Liver (tissue), 9 donors: ENCODE results near the gene TMEM255B. TPM values are rescaled to one million over a fixed set of nuclear protein-coding genes. Genes with fewer than 3 reads are reported as not detected.

Experiments used
- DNase-seq: peaks from one replicate; pipeline ENCODE4 v3.0.0-alpha.2; 2017; ENCODE audit warnings: low spot score
- H3K27ac ChIP-seq, 2 donors: one replicate each; pipeline ENCODE4 v1.7.0; 2013; ENCODE audit warnings: inconsistent platforms in 2 of 2, low read length in 2 of 2, control low read depth in 1 of 2, low read depth in 1 of 2, mild to moderate bottlenecking in 1 of 2
- H3K27me3 ChIP-seq, 4 donors: one replicate each; pipeline versions ENCODE4 v1.6.1 to v1.7.0; 2013; ENCODE audit warnings: low read length in 3 of 4, inconsistent platforms in 1 of 4, mild to moderate bottlenecking in 1 of 4, moderate library complexity in 1 of 4; ENCODE audit not compliant: control insufficient read depth in 4 of 4, insufficient read depth in 4 of 4
- H3K36me3 ChIP-seq, 4 donors: one replicate each; pipeline versions ENCODE4 v1.6.1 to v1.7.0; 2013; ENCODE audit warnings: low read length in 3 of 4, mild to moderate bottlenecking in 3 of 4, low read depth in 1 of 4, moderate library complexity in 1 of 4; ENCODE audit not compliant: control insufficient read depth in 4 of 4, insufficient read depth in 3 of 4
- H3K4me1 ChIP-seq, 4 donors: one replicate each; pipeline versions ENCODE4 v1.6.1 to v1.7.0; 2013; ENCODE audit warnings: low read length in 3 of 4, mild to moderate bottlenecking in 3 of 4, moderate library complexity in 1 of 4; ENCODE audit not compliant: control insufficient read depth in 4 of 4, insufficient read depth in 4 of 4
- H3K4me3 ChIP-seq, 3 donors: one replicate each; pipeline versions ENCODE4 v1.6.1 to v1.7.0; 2013; ENCODE audit warnings: low read length in 3 of 3, control low read depth in 1 of 3, low read depth in 1 of 3, mild to moderate bottlenecking in 1 of 3
- H3K9ac ChIP-seq, 2 donors: one replicate each; pipeline ENCODE4 v1.7.0; 2013; ENCODE audit warnings: low read length in 2 of 2, mild to moderate bottlenecking in 2 of 2, moderate library complexity in 2 of 2, control low read depth in 1 of 2, low read depth in 1 of 2
- H3K9me3 ChIP-seq, 4 donors: one replicate each; pipeline versions ENCODE4 v1.6.1 to v1.7.0; 2013; ENCODE audit warnings: low read length in 3 of 4; ENCODE audit not compliant: control insufficient read depth in 4 of 4
- EGR1 ChIP-seq, 2 donors: IDR thresholded peaks; 2 replicates each; pipeline ENCODE4 v1.6.1; 2016 to 2018; ENCODE audit warnings: antibody characterized with exemption in 2 of 2, low read depth in 2 of 2
- FOXA2 ChIP-seq: IDR thresholded peaks from 2 replicates; pipeline ENCODE4 v1.6.1; 2016; ENCODE audit warnings: antibody characterized with exemption
- GABPA ChIP-seq, 2 donors: IDR thresholded peaks in 1 of 2; conservative IDR thresholded peaks in 1 of 2; 2 replicates each; pipeline ENCODE4 v1.6.1; 2016; ENCODE audit warnings: antibody characterized with exemption in 2 of 2, mild to moderate bottlenecking in 1 of 2, moderate library complexity in 1 of 2
- HNF4A ChIP-seq, 2 donors: conservative IDR thresholded peaks; 2 replicates each; pipeline ENCODE4 v1.6.1; 2016; ENCODE audit warnings: antibody characterized with exemption in 2 of 2, mild to moderate bottlenecking in 2 of 2
- HNF4G ChIP-seq: IDR thresholded peaks from 2 replicates; pipeline ENCODE4 v1.6.1; 2016; ENCODE audit warnings: antibody characterized with exemption
- JUND ChIP-seq, 2 donors: IDR thresholded peaks; 2 replicates each; pipeline ENCODE4 v1.6.1; 2016; ENCODE audit warnings: antibody characterized with exemption in 2 of 2
- NR2F2 ChIP-seq: IDR thresholded peaks from 2 replicates; pipeline ENCODE4 v1.6.1; 2016; ENCODE audit warnings: antibody characterized with exemption
- RAD21 ChIP-seq, 2 donors: IDR thresholded peaks; 2 replicates each; pipeline ENCODE4 v1.6.1; 2016; ENCODE audit warnings: antibody characterized with exemption in 2 of 2, mild to moderate bottlenecking in 2 of 2
- RXRA ChIP-seq, 2 donors: IDR thresholded peaks; 2 replicates each; pipeline ENCODE4 v1.6.1; 2017 to 2018; ENCODE audit warnings: antibody characterized with exemption in 2 of 2, mild to moderate bottlenecking in 1 of 2
- SP1 ChIP-seq: IDR thresholded peaks from 2 replicates; pipeline ENCODE4 v1.6.1; 2018; ENCODE audit warnings: antibody characterized with exemption, mild to moderate bottlenecking
- TAF1 ChIP-seq: conservative IDR thresholded peaks from 2 replicates; pipeline ENCODE4 v1.6.1; 2016; ENCODE audit warnings: antibody characterized with exemption, mild to moderate bottlenecking
- YY1 ChIP-seq: IDR thresholded peaks from 2 replicates; pipeline ENCODE4 v1.6.1; 2016; ENCODE audit warnings: antibody characterized with exemption, mild to moderate bottlenecking
- WGBS: extraction: QIAGEN DNeasy Blood & Tissue Kit; methylation state at CpG from one replicate; pipeline ENCODE4 v1.1.7; 2013; 5-methylcytosine and 5-hydroxymethylcytosine counted together
- polyA plus RNA-seq, 2 donors: library from polyadenylated mRNA; stranded (reverse) in 1 of 2; unstranded in 1 of 2; fragments of 200-250 nt in 1 of 2; fragments of >200 nt in 1 of 2; fragmentation: Nextera tagmentation in 1 of 2; extraction: Ambion mirVana in 1 of 2; gene quantifications; one replicate each; pipeline versions ENCODE4 v1.2.1 to v1.2.3, GENCODE V29; 2013 to 2015
- total RNA-seq, 2 donors: library from RNA; depleted of rRNA; stranded (reverse); fragments of >200 nt; gene quantifications; one replicate each; pipeline ENCODE4 v1.2.3, GENCODE V29; 2014
- TF ChIP-seq, protein P1 (sequence below): IDR thresholded peaks from 2 replicates; pipeline ENCODE4 v1.6.1; 2016; ENCODE audit warnings: antibody characterized with exemption
- TF ChIP-seq, protein P2 (sequence below): IDR thresholded peaks from 2 replicates; pipeline ENCODE4 v1.6.1; 2016; ENCODE audit warnings: antibody characterized with exemption, mild to moderate bottlenecking
- TF ChIP-seq, protein P3 (sequence below): IDR thresholded peaks from 2 replicates; pipeline ENCODE4 v1.6.1; 2016; ENCODE audit warnings: antibody characterized with exemption
- TF ChIP-seq, protein P4 (sequence below): fragments of 150-350 bp; IDR thresholded peaks from 2 replicates; pipeline ENCODE4 v1.5.1; 2017; ENCODE audit warnings: improper control_type of control experiment, low read depth, low read length; ENCODE audit not compliant: missing input control
- TF ChIP-seq, protein P5 (sequence below): IDR thresholded peaks from 2 replicates; pipeline ENCODE4 v1.6.1; 2016; ENCODE audit warnings: antibody characterized with exemption
- donor health status: healthy.
- donor health status: healthy.
- donor health status: healthy.
- donor health status: healthy.
- donor health status: healthy.

Gene TMEM255B
- total and polyA plus RNA-seq, 4 donors: 0.37 to 8.6 (median 3.5) TPM

DNA sequence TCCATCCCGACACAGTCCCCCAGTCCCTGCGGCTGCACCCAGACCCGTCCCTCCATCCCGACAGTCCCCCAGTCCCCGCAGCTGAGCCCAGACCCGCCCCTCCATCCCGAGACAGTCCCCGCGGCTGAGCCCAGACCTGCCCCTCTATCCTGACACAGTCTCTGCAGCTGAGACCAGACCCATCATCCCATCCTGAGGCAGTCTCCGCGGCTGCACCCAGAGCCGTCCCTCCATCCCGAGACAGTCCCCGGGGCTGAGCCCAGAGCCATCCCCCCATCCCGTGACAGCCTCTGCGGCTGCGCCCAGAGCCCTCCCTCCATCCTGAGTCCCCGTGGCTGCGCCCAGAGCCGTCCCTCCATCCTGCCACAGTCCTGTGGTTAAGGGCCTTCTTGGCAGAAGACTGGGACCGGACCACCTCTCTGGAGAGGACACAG, 28.8 kb upstream of the TMEM255B start:
- H3K27ac ChIP-seq: no peak overlapping the region
- H3K36me3 ChIP-seq: no peaks in the 10 kb centered on the region
- H3K9me3 ChIP-seq: no peaks in the 10 kb centered on the region
- H3K4me3 ChIP-seq: no peak overlapping the region
- 70% methylated on average over 21 of the region's 21 CpGs for WGBS
- no peak overlapping the region for H3K9ac ChIP-seq
- DNase-seq: no peak
- H3K27me3 ChIP-seq: peaks cover 0 to 2% (median 0%) of the 10 kb centered on the region in 4 donors
- no peaks in the 10 kb centered on the region for H3K4me1 ChIP-seq
- TF ChIP-seq, protein P1, sequence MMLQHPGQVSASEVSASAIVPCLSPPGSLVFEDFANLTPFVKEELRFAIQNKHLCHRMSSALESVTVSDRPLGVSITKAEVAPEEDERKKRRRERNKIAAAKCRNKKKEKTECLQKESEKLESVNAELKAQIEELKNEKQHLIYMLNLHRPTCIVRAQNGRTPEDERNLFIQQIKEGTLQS: no peak
- TF ChIP-seq, protein P2, sequence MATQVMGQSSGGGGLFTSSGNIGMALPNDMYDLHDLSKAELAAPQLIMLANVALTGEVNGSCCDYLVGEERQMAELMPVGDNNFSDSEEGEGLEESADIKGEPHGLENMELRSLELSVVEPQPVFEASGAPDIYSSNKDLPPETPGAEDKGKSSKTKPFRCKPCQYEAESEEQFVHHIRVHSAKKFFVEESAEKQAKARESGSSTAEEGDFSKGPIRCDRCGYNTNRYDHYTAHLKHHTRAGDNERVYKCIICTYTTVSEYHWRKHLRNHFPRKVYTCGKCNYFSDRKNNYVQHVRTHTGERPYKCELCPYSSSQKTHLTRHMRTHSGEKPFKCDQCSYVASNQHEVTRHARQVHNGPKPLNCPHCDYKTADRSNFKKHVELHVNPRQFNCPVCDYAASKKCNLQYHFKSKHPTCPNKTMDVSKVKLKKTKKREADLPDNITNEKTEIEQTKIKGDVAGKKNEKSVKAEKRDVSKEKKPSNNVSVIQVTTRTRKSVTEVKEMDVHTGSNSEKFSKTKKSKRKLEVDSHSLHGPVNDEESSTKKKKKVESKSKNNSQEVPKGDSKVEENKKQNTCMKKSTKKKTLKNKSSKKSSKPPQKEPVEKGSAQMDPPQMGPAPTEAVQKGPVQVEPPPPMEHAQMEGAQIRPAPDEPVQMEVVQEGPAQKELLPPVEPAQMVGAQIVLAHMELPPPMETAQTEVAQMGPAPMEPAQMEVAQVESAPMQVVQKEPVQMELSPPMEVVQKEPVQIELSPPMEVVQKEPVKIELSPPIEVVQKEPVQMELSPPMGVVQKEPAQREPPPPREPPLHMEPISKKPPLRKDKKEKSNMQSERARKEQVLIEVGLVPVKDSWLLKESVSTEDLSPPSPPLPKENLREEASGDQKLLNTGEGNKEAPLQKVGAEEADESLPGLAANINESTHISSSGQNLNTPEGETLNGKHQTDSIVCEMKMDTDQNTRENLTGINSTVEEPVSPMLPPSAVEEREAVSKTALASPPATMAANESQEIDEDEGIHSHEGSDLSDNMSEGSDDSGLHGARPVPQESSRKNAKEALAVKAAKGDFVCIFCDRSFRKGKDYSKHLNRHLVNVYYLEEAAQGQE: no peak
- TF ChIP-seq HNF4G (no peak), RXRA (IDR thresholded peaks at IDR 0.05) (no peak), JUND (IDR thresholded peaks at IDR 0.05) (no peak), SP1 (no peak), NR2F2 (no peak), GABPA (IDR thresholded peaks at IDR 0.05 in 1 of 2, conservative IDR thresholded peaks at IDR 0.05 in 1 of 2) (no peak), TAF1 (no peak), EGR1 (IDR thresholded peaks at IDR 0.05; ENCODE audit: low read depth in 2 of 2) (no peak), HNF4A (conservative IDR thresholded peaks at IDR 0.05) (no peak)
- TF ChIP-seq, protein P3, sequence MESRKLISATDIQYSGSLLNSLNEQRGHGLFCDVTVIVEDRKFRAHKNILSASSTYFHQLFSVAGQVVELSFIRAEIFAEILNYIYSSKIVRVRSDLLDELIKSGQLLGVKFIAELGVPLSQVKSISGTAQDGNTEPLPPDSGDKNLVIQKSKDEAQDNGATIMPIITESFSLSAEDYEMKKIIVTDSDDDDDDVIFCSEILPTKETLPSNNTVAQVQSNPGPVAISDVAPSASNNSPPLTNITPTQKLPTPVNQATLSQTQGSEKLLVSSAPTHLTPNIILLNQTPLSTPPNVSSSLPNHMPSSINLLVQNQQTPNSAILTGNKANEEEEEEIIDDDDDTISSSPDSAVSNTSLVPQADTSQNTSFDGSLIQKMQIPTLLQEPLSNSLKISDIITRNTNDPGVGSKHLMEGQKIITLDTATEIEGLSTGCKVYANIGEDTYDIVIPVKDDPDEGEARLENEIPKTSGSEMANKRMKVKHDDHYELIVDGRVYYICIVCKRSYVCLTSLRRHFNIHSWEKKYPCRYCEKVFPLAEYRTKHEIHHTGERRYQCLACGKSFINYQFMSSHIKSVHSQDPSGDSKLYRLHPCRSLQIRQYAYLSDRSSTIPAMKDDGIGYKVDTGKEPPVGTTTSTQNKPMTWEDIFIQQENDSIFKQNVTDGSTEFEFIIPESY: no peak
- TF ChIP-seq, protein P4, sequence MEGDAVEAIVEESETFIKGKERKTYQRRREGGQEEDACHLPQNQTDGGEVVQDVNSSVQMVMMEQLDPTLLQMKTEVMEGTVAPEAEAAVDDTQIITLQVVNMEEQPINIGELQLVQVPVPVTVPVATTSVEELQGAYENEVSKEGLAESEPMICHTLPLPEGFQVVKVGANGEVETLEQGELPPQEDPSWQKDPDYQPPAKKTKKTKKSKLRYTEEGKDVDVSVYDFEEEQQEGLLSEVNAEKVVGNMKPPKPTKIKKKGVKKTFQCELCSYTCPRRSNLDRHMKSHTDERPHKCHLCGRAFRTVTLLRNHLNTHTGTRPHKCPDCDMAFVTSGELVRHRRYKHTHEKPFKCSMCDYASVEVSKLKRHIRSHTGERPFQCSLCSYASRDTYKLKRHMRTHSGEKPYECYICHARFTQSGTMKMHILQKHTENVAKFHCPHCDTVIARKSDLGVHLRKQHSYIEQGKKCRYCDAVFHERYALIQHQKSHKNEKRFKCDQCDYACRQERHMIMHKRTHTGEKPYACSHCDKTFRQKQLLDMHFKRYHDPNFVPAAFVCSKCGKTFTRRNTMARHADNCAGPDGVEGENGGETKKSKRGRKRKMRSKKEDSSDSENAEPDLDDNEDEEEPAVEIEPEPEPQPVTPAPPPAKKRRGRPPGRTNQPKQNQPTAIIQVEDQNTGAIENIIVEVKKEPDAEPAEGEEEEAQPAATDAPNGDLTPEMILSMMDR: no peak
- TF ChIP-seq, protein P5, sequence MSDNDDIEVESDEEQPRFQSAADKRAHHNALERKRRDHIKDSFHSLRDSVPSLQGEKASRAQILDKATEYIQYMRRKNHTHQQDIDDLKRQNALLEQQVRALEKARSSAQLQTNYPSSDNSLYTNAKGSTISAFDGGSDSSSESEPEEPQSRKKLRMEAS: no peak

DNA sequence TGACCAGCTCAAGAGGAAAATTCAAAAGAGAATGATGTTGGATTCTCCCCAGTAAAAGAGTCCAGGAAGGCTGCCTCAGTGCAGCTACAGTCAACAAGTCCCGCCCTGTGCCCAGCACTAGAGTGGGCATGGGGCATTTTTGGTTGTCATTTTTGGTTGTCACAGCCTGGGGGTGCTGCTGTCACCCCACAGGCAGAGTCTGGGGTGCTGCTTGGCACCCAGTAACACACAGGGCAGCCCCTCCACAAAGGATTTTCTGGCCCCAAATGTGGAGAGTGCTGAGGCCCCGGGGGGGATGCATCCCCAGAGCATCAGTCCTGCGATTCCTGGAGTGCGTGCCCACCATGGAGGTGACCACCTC, 28.2 kb upstream of the TMEM255B start:
- H3K4me3 ChIP-seq: no peak overlapping the region
- no peak overlapping the region for H3K9ac ChIP-seq
- H3K27ac ChIP-seq: no peak overlapping the region
- H3K9me3 ChIP-seq: no peaks in the 10 kb centered on the region
- DNase-seq: no peak
- peaks cover 0 to 2% (median 0%) of the 10 kb centered on the region in 4 donors for H3K27me3 ChIP-seq
- no peaks in the 10 kb centered on the region for H3K36me3 ChIP-seq
- 98% methylated on average over 4 of the region's 4 CpGs for WGBS
- H3K4me1 ChIP-seq: no peaks in the 10 kb centered on the region
- TF ChIP-seq, protein P5: no peak
- no peak for TF ChIP-seq JUND (IDR thresholded peaks at IDR 0.05)
- TF ChIP-seq, protein P4: no peak
- TF ChIP-seq HNF4A (conservative IDR thresholded peaks at IDR 0.05): no peak
- TF ChIP-seq, protein P1: no peak
- no peak for TF ChIP-seq FOXA2
- TF ChIP-seq TAF1: no peak
- no peak for TF ChIP-seq HNF4G
- no peak for TF ChIP-seq SP1
- no peak for TF ChIP-seq RAD21 (IDR thresholded peaks at IDR 0.05)
- TF ChIP-seq YY1: no peak
- no peak for TF ChIP-seq NR2F2
- TF ChIP-seq, protein P2: no peak
